BJ (cell line): ENCODE results near the gene UROC1. TPM values are rescaled to one million over a fixed set of nuclear protein-coding genes. Genes with fewer than 3 reads are reported as not detected.

ENCODE experiments used
- CTCF ChIA-PET: fragments of 350-600 bp; formaldehyde crosslinking; extraction: SDS; loops from one replicate; lab custom pipeline; 2021; ENCODE audit warnings: antibody characterized with exemption, inconsistent platforms; lab: Yijun Ruan, JAX
- POLR2A ChIA-PET: fragments of 300-600 bp; sonication (Branson Sonifier 250); formaldehyde crosslinking; extraction: SDS; loops from one replicate; lab custom pipeline; 2021; ENCODE audit warnings: antibody characterized with exemption; lab: Charles Lee
- DNase-seq: peaks from one replicate; pipeline ENCODE4 v3.0.0-alpha.2; 2011; ENCODE audit warnings: low read depth
- H3K27me3 ChIP-seq: 2 replicates; pipeline ENCODE4 v1.6.0; 2011; ENCODE audit warnings: low read length; ENCODE audit not compliant: control insufficient read depth, insufficient read depth
- H3K36me3 ChIP-seq: 2 replicates; pipeline ENCODE4 v1.5.1; 2011; ENCODE audit warnings: low read length; ENCODE audit not compliant: control insufficient read depth, insufficient read depth
- H3K4me3 ChIP-seq: 2 replicates; pipeline ENCODE4 v1.5.1; 2011; ENCODE audit warnings: low read depth, mild to moderate bottlenecking, control low read depth, low read length
- polyA plus RNA-seq: library from polyadenylated mRNA; depleted of rRNA; stranded (reverse); fragments of >200 nt; gene quantifications from 2 replicates; pipeline ENCODE4 v1.2.3, GENCODE V29; 2011
- TF ChIP-seq, protein P1 (sequence below): IDR thresholded peaks from 2 replicates; pipeline ENCODE4 v1.5.1; 2011; ENCODE audit warnings: low read depth, mild to moderate bottlenecking, control low read depth, inconsistent platforms, low read length, moderate library complexity; ENCODE audit not compliant: insufficient read depth

The UROC1 gene
- polyA plus RNA-seq, 1 experiment: not detected

DNA sequence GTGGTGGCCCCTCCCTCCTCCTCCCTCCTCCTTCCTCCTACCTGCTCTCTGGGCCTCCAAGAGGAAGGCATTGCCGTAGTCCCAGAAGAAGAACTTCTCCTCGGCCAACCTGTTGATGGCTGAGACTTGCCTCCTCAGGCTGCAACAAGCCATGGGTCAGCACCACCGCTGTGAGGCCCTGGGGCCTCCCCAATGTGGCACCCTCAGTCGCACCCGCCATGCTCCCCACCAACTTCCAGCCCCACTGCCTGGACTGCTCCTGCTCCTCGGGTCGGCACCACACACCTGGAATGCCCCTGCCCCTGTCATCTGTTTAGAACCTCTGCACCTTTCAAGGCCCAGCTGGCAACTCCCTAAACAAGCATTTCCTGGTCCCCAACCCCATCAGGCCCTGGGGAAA, 17.6 kb downstream of the UROC1 start:
- DNase-seq: no peak
- ChIA-PET POLR2A (no interaction called here), CTCF (no interaction called here)
- Histone ChIP-seq H3K27me3 (peaks cover 4% of the 10 kb centered on the region), H3K36me3 (no peaks in the 10 kb centered on the region), H3K4me3 (no peak overlapping the region)
- TF ChIP-seq, protein P1, sequence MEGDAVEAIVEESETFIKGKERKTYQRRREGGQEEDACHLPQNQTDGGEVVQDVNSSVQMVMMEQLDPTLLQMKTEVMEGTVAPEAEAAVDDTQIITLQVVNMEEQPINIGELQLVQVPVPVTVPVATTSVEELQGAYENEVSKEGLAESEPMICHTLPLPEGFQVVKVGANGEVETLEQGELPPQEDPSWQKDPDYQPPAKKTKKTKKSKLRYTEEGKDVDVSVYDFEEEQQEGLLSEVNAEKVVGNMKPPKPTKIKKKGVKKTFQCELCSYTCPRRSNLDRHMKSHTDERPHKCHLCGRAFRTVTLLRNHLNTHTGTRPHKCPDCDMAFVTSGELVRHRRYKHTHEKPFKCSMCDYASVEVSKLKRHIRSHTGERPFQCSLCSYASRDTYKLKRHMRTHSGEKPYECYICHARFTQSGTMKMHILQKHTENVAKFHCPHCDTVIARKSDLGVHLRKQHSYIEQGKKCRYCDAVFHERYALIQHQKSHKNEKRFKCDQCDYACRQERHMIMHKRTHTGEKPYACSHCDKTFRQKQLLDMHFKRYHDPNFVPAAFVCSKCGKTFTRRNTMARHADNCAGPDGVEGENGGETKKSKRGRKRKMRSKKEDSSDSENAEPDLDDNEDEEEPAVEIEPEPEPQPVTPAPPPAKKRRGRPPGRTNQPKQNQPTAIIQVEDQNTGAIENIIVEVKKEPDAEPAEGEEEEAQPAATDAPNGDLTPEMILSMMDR: no peak

DNA sequence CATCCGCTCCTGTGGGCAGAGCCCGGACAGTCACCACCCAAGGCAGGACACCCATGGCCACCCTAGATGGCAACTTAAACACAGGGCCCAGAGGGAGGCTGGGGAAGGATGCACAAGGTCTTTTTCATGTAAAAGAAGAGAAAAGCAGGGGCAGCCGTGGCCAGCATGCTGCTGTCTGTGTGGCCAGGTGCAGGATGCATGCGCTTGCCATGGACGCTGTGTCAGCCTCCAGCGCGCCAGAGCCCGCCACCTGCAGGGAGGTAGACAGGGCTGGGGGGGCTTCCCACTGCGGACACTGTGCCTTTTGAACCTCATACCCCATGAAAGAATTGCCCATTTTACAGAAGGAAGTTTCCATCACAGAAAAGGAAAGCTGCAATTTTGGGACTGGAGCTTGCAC, 18.2 kb downstream of the UROC1 start:
- CTCF ChIA-PET: no interaction called here
- no peak overlapping the region for H3K4me3 ChIP-seq
- POLR2A ChIA-PET: no interaction called here
- H3K36me3 ChIP-seq: no peaks in the 10 kb centered on the region
- TF ChIP-seq, protein P1: no peak
- no peak for DNase-seq
- H3K27me3 ChIP-seq: peaks cover 3% of the 10 kb centered on the region; the same call in 1 of the 2 replicates

DNA sequence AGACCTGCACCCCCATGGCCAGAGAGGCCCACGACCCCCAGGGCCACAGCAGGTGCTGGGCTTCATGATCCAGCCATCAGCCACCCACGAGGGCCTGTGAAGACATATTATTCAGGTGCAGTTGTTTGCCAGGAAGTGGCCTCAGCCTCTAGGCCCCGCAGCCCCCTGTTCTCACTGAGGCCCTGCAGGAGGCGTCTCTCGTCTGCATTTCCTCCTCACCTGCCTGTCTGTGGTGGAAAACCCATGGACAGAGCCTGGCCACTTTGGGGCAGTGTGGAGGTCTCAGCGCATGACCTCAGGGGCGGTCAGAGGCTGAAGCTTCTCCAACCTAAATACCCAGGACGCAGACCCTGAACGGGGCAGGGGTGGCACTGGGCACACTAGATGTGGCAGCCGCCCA, 18.6 kb downstream of the UROC1 start:
- ChIA-PET CTCF (interaction anchor here (1.0 kb wide), 1 partner anchor 23 kb away, joined by 4 read pairs; the partner anchor contains the start of gene ZXDC), POLR2A (no interaction called here)
- no peak overlapping the region for H3K4me3 ChIP-seq
- H3K36me3 ChIP-seq: no peaks in the 10 kb centered on the region
- DNase-seq: no peak
- TF ChIP-seq, protein P1: no peak
- peaks cover 3% of the 10 kb centered on the region for H3K27me3 ChIP-seq

DNA sequence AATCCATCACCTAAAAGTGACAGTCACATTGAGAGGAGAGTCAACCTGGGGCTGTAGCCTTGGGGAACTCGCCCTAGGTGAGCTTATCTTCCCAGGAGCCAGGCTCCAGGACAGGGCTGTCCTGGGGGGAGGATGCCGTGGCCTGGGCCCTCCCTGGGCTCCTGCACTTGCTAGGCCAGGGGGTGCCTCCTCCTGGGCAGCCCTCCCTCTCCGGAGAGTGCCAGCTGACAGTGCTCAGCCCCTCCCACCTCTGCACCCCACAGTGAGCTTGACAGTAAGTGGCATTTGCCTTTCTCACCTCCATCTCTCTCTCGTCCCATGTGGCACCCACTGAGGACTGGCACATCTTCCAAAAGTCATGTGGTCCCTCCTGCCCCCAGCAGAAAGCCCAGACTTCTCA, 19.1 kb downstream of the UROC1 start:
- TF ChIP-seq, protein P1: no peak
- no peak for DNase-seq
- Histone ChIP-seq H3K36me3 (no peaks in the 10 kb centered on the region), H3K4me3 (no peak overlapping the region), H3K27me3 (peaks cover 3% of the 10 kb centered on the region)
- CTCF ChIA-PET: interaction anchor here (1.0 to 1.5 kb wide), 2 partner anchors 22 to 23 kb away, joined by 3 to 4 read pairs; partner anchors contain the start of gene ZXDC
- POLR2A ChIA-PET: no interaction called here

DNA sequence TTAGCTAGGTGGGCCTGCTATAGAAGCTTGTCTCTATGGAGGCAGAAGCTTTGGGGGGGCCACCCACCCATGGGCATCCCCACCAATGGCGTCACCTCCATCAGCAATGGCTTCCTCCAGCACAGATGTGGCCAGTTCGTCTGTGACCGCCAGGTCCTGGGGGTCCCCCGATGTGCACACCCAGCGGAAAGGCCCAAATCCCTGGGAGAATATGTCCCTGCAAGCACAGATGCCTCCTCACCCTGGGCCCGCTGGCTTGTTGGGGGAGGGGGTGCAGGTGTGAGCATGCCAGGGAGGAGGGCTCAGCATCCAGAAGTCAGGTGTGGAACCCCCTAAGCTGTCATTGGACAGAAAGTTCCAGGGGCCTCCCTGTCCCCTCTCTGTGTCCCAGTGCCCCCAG, 19.6 kb downstream of the UROC1 start:
- Histone ChIP-seq H3K36me3 (no peaks in the 10 kb centered on the region), H3K27me3 (peaks cover 3% of the 10 kb centered on the region), H3K4me3 (no peak overlapping the region)
- no peak for DNase-seq
- CTCF ChIA-PET: interaction anchor here (1.5 to 1.6 kb wide), 2 partner anchors 13 to 23 kb away, joined by 3 read pairs; no protein-coding TSS in a partner anchor
- POLR2A ChIA-PET: no interaction called here
- TF ChIP-seq, protein P1: no peak
